K562 (cell line): ENCODE data around the gene ANAPC5. TPM values are rescaled to one million over a fixed set of nuclear protein-coding genes. Genes with fewer than 3 reads are reported as not detected.

Experiments
- ATF3 ChIP-seq, 2 experiments: fragments of 450-650 bp in 1 of 2; sonication (generic) in 1 of 2; formaldehyde crosslinking in 1 of 2; IDR thresholded peaks in 1 of 2; conservative IDR thresholded peaks in 1 of 2; 2 replicates each; pipeline versions ENCODE4 v1.6.1 to v1.8.1; 2016 to 2023; ENCODE audit warnings: mild to moderate bottlenecking in 2 of 2, moderate library complexity in 2 of 2, inconsistent platforms in 1 of 2, missing genetic modification reagents in 1 of 2
- ATF4 ChIP-seq: fragments of 450-650 bp; formaldehyde crosslinking; IDR thresholded peaks from 2 replicates; pipeline ENCODE4 v1.4.0; 2022; ENCODE audit warnings: mild to moderate bottlenecking, moderate library complexity
- CHD1 ChIP-seq: fragments of 200-600 bp; sonication (generic); IDR thresholded peaks from one replicate; pipeline ENCODE4 v1.6.1; 2012; ENCODE audit warnings: mild to moderate bottlenecking, moderate library complexity, low read length, inconsistent platforms
- DDX20 ChIP-seq: fragments of 450-650 bp; IDR thresholded peaks from 2 replicates; pipeline ENCODE4 v1.6.1; 2016; ENCODE audit warnings: missing genetic modification characterization, low read depth, mild to moderate bottlenecking, missing compliant biosample characterization, moderate library complexity
- FOS ChIP-seq: IDR thresholded peaks from 3 replicates; pipeline ENCODE4 v1.6.1; 2011; ENCODE audit not compliant: insufficient read length; ENCODE audit errors: extremely low read depth
- FOXP4 ChIP-seq: sonication (generic); formaldehyde crosslinking; IDR thresholded peaks from 2 replicates; pipeline ENCODE4 v1.8.0; 2022; ENCODE audit warnings: mild to moderate bottlenecking, missing genetic modification reagents, borderline replicate concordance
- NCOR1 ChIP-seq: fragments of 450-650 bp; IDR thresholded peaks from 2 replicates; pipeline ENCODE4 v1.6.1; 2016; ENCODE audit warnings: mild to moderate bottlenecking, moderate library complexity
- NEUROD1 ChIP-seq: fragments of 150-350 bp; IDR thresholded peaks from 2 replicates; pipeline ENCODE4 v1.6.1; 2014; ENCODE audit warnings: borderline replicate concordance, low read length, low read depth; ENCODE audit not compliant: partially characterized antibody
- NFE2 ChIP-seq: IDR thresholded peaks from 2 replicates; pipeline ENCODE4 v1.6.1; 2014; ENCODE audit warnings: antibody characterized with exemption, low read depth
- NR0B1 ChIP-seq: fragments of 450-650 bp; IDR thresholded peaks from one replicate; pipeline ENCODE4 v1.6.1; 2018; ENCODE audit warnings: mild to moderate bottlenecking, moderate library complexity; ENCODE audit not compliant: partially characterized antibody
- PCBP1 ChIP-seq: fragments of 200-400 bp; formaldehyde crosslinking; IDR thresholded peaks from 2 replicates; pipeline ENCODE4 v1.6.1; 2018; ENCODE audit warnings: mild to moderate bottlenecking, low read depth, low read length; ENCODE audit not compliant: poor library complexity, severe bottlenecking
- POLR2B ChIP-seq: fragments of 450-650 bp; IDR thresholded peaks from 2 replicates; pipeline ENCODE4 v1.6.1; 2018; ENCODE audit warnings: low read depth; ENCODE audit not compliant: partially characterized antibody
- RBM14 ChIP-seq: fragments of 200-400 bp; formaldehyde crosslinking; IDR thresholded peaks from 2 replicates; pipeline ENCODE4 v1.6.1; 2018; ENCODE audit warnings: low read depth, mild to moderate bottlenecking, low read length, moderate library complexity, borderline replicate concordance; ENCODE audit not compliant: insufficient read depth
- SUPT5H ChIP-seq: fragments of 450-650 bp; IDR thresholded peaks from 2 replicates; pipeline ENCODE4 v1.6.1; 2016
- TAF9B ChIP-seq: fragments of 450-650 bp; IDR thresholded peaks from 2 replicates; pipeline ENCODE4 v1.6.1; 2018; ENCODE audit warnings: mild to moderate bottlenecking; ENCODE audit not compliant: partially characterized antibody
- TFAM ChIP-seq: fragments of 250-450 bp; sonication (Bioruptor Pico); conservative IDR thresholded peaks from 2 replicates; pipeline ENCODE4 v1.5.0; 2021; ENCODE audit warnings: mild to moderate bottlenecking, moderate library complexity
- ZBTB11 ChIP-seq, 3 experiments: fragments of 200-800 bp in 1 of 3; fragments of 250-450 bp in 1 of 3; fragments of 450-650 bp in 1 of 3; sonication (Bioruptor Pico) in 1 of 3; sonication (Bioruptor generic) in 1 of 3; formaldehyde crosslinking in 1 of 3; IDR thresholded peaks; 2 replicates each; pipeline versions ENCODE4 v1.6.1 to v1.8.0; 2016 to 2022; ENCODE audit warnings: mild to moderate bottlenecking in 2 of 3, missing genetic modification characterization in 2 of 3, missing compliant biosample characterization in 1 of 3, moderate library complexity in 1 of 3
- ZNF239 ChIP-seq: fragments of 250-450 bp; sonication (Bioruptor Pico); IDR thresholded peaks from 2 replicates; pipeline ENCODE4 v1.4.0; 2020; ENCODE audit warnings: mild to moderate bottlenecking
- ZNF76 ChIP-seq: fragments of 250-450 bp; sonication (Bioruptor Pico); IDR thresholded peaks from 2 replicates; pipeline ENCODE4 v1.4.0; 2020; ENCODE audit warnings: mild to moderate bottlenecking, moderate library complexity, borderline replicate concordance
- polyA plus RNA-seq, 8 experiments: library from polyadenylated mRNA; depleted of rRNA in 4 of 8; stranded (reverse) in 5 of 8; unstranded in 3 of 8; fragments of >200 nt; fragmentation: Nextera tagmentation in 2 of 8; fragmentation: Illumina TruSeq in 1 of 8; extraction: Ambion mirVana in 2 of 8; extraction: Trizol in 1 of 8; gene quantifications; 2 replicates each; pipeline versions ENCODE4 v1.2.1 to v1.2.3, GENCODE V29; 2011 to 2014; ENCODE audit warnings: inconsistent platforms in 1 of 8, missing spikeins in 1 of 8
- total RNA-seq, 7 experiments: library from RNA; depleted of rRNA in 6 of 7; stranded (reverse); fragments of >200 nt in 6 of 7; fragmentation: Illumina TruSeq in 2 of 7; extraction: Trizol in 2 of 7; gene quantifications; 2 replicates each; pipeline versions ENCODE4 v1.2.1 to v1.2.3, GENCODE V29; 2011 to 2021; ENCODE audit warnings: low replicate concordance in 1 of 7

ANAPC5 gene
- total and polyA plus RNA-seq, 9 of the 15 experiments (the other 6 are each of a cell fraction or from before 2014, with no cell fraction given), result 136 to 315 (median 197) TPM

- no peak for TF ChIP-seq DDX20 (tag)
- no peak for TF ChIP-seq SUPT5H
- TF ChIP-seq TAF9B, result no peak
- TF ChIP-seq NCOR1, result no peak
- TF ChIP-seq NFE2, result peak; percentile 1; the same call in 1 of the 2 replicates
- no peak for TF ChIP-seq NEUROD1
- TF ChIP-seq FOXP4 (CRISPR knock-in tag), result no peak
- TF ChIP-seq ZNF239, result no peak
- TF ChIP-seq NR0B1, result no peak
- TF ChIP-seq ZNF76, result no peak
- no peak for TF ChIP-seq TFAM (CRISPR knock-in tag)
- no peak for TF ChIP-seq RBM14
- TF ChIP-seq FOS, result no peak
- no peak for TF ChIP-seq ATF3 (IDR thresholded peaks at IDR 0.05)
- no peak for TF ChIP-seq ATF3 (CRISPR knock-in tag; conservative IDR thresholded peaks at IDR 0.05)
- no peak for TF ChIP-seq POLR2B
- peak; percentile 56 for TF ChIP-seq CHD1
- no peak for TF ChIP-seq PCBP1
- TF ChIP-seq ATF4 (CRISPR knock-in tag), result no peak
- TF ChIP-seq ZBTB11 (CRISPR knock-in tag; IDR thresholded peaks at IDR 0.05), result peak in 1 of 3 experiments; percentile 97; a peak in 2 of 6 replicates
Measured at GRCh38 chr12:121352682-121353018, 439 bp upstream of the ANAPC5 start (continued).
